Mesenchymal stem cell (in vitro differentiated cells and primary cell): Measurements from ENCODE around the gene ARHGAP20.
A peak's percentile ranks its signal among the peaks of the same experiment; 100 is the strongest.

Experiments
- DNase-seq: peaks from one replicate; pipeline ENCODE4 v3.0.0-alpha.2; 2013
- H2AFZ ChIP-seq: one replicate; pipeline ENCODE4 v1.6.1; 2013; ENCODE audit warnings: low read depth, mild to moderate bottlenecking, control low read depth, inconsistent platforms, low read length, moderate library complexity
- H2AK5ac ChIP-seq: 2 replicates; pipeline ENCODE4 v1.6.1; 2013; ENCODE audit warnings: low read length, moderate library complexity, mild to moderate bottlenecking, inconsistent platforms; ENCODE audit not compliant: severe bottlenecking
- H2BK120ac ChIP-seq: one replicate; pipeline ENCODE4 v1.6.1; 2013; ENCODE audit warnings: low read depth, mild to moderate bottlenecking, inconsistent platforms, low read length, moderate library complexity
- H2BK12ac ChIP-seq, 2 experiments: one replicate each; pipeline ENCODE4 v1.6.1; 2013; ENCODE audit warnings: inconsistent platforms in 2 of 2, low read length in 2 of 2, mild to moderate bottlenecking in 2 of 2, moderate library complexity in 2 of 2, control low read depth in 1 of 2
- H2BK15ac ChIP-seq: one replicate; pipeline ENCODE4 v1.6.1; 2013; ENCODE audit warnings: mild to moderate bottlenecking, low read depth, inconsistent platforms; ENCODE audit not compliant: poor library complexity, severe bottlenecking
- H2BK5ac ChIP-seq: 2 replicates; pipeline ENCODE4 v1.6.1; 2013; ENCODE audit warnings: low read depth, mild to moderate bottlenecking, low read length, control low read depth, inconsistent platforms; ENCODE audit not compliant: poor library complexity, severe bottlenecking
- H3K14ac ChIP-seq, 2 experiments: one replicate each; pipeline ENCODE4 v1.6.1; 2013; ENCODE audit warnings: inconsistent platforms in 2 of 2, low read length in 2 of 2, control low read depth in 1 of 2, mild to moderate bottlenecking in 1 of 2, moderate library complexity in 1 of 2
- H3K18ac ChIP-seq, 2 experiments: one replicate each; pipeline ENCODE4 v1.6.1; 2013; ENCODE audit warnings: inconsistent platforms in 2 of 2, low read length in 2 of 2, control low read depth in 1 of 2, low read depth in 1 of 2, mild to moderate bottlenecking in 1 of 2
- H3K23ac ChIP-seq, 2 experiments: one replicate each; pipeline ENCODE4 v1.6.1; 2013; ENCODE audit warnings: inconsistent platforms in 2 of 2, low read length in 2 of 2, mild to moderate bottlenecking in 2 of 2, moderate library complexity in 2 of 2, control low read depth in 1 of 2
- H3K27ac ChIP-seq: 2 replicates; pipeline ENCODE4 v1.5.1; 2013; ENCODE audit warnings: mild to moderate bottlenecking, moderate library complexity, low read length, control low read depth, inconsistent platforms; ENCODE audit not compliant: poor library complexity, severe bottlenecking
- H3K27me3 ChIP-seq, 2 experiments: 2 replicates each; pipeline versions ENCODE4 v1.6.1 to v1.7.0; 2013; ENCODE audit warnings: low read length in 2 of 2, mild to moderate bottlenecking in 2 of 2, moderate library complexity in 2 of 2, control low read depth in 1 of 2, inconsistent platforms in 1 of 2; ENCODE audit not compliant: control insufficient read depth in 1 of 2, insufficient read depth in 1 of 2
- H3K36me3 ChIP-seq, 2 experiments: 2 replicates each; pipeline versions ENCODE4 v1.6.1 to v1.7.0; 2013; ENCODE audit warnings: low read length in 2 of 2, control low read depth in 1 of 2, inconsistent platforms in 1 of 2, low read depth in 1 of 2, mild to moderate bottlenecking in 1 of 2; ENCODE audit not compliant: insufficient read depth in 2 of 2, control insufficient read depth in 1 of 2
- H3K4ac ChIP-seq, 2 experiments: one replicate each; pipeline ENCODE4 v1.6.1; 2013; ENCODE audit warnings: inconsistent platforms in 2 of 2, low read length in 2 of 2, mild to moderate bottlenecking in 2 of 2, moderate library complexity in 2 of 2, control low read depth in 1 of 2, low read depth in 1 of 2
- H3K4me1 ChIP-seq: 2 replicates; pipeline ENCODE4 v1.6.1; 2013; ENCODE audit warnings: low read depth, low read length, control low read depth; ENCODE audit not compliant: control insufficient read depth, insufficient read depth
- H3K4me2 ChIP-seq: 2 replicates; pipeline ENCODE4 v1.6.1; 2013; ENCODE audit warnings: low read length, mild to moderate bottlenecking, inconsistent platforms; ENCODE audit not compliant: poor library complexity, severe bottlenecking
- H3K4me3 ChIP-seq, 2 experiments: 2 replicates each; pipeline versions ENCODE4 v1.5.1 to v1.7.0; 2013; ENCODE audit warnings: low read length in 2 of 2, mild to moderate bottlenecking in 2 of 2, control low read depth in 1 of 2, low read depth in 1 of 2; ENCODE audit not compliant: insufficient read depth in 1 of 2
- H3K79me1 ChIP-seq: replicated peaks from 2 replicates; pipeline ENCODE4 v1.6.1; 2013; ENCODE audit warnings: mild to moderate bottlenecking, control low read depth, low read length, inconsistent platforms; ENCODE audit not compliant: poor library complexity, severe bottlenecking
- H3K9ac ChIP-seq: 2 replicates; pipeline ENCODE4 v1.7.0; 2013; ENCODE audit warnings: mild to moderate bottlenecking, low read length, moderate library complexity
- H3K9me3 ChIP-seq: 2 replicates; pipeline ENCODE4 v1.7.0; 2013; ENCODE audit warnings: mild to moderate bottlenecking, low read length; ENCODE audit not compliant: control insufficient read depth
- H4K8ac ChIP-seq: one replicate; pipeline ENCODE4 v1.6.1; 2013; ENCODE audit warnings: inconsistent platforms, mild to moderate bottlenecking, low read length, moderate library complexity
- H4K91ac ChIP-seq: one replicate; pipeline ENCODE4 v1.6.1; 2013; ENCODE audit warnings: mild to moderate bottlenecking, low read length, inconsistent platforms
- WGBS: methylation state at CpG from one replicate; pipeline ENCODE4 v1.1.7; 2013; ENCODE audit warnings: mixed read lengths; 5-methylcytosine and 5-hydroxymethylcytosine counted together

ARHGAP20 gene

GRCh38 chr11:110728883-110729282 is 16.6 kb upstream of the ARHGAP20 start:
- H3K23ac ChIP-seq, result no peak overlapping the region
- H2BK5ac ChIP-seq, result no peak overlapping the region
- H2BK120ac ChIP-seq, result no peak overlapping the region
- H3K9me3 ChIP-seq, result no peaks in the 10 kb centered on the region
- H3K9ac ChIP-seq, result peak overlapping the region; percentile 68
- H2BK12ac ChIP-seq, result no peak overlapping the region
- H3K36me3 ChIP-seq, result no peaks in the 10 kb centered on the region
- H3K14ac ChIP-seq, result no peak overlapping the region
- H3K4me2 ChIP-seq, result no peak overlapping the region
- WGBS, result 90% methylated on average over 3 of the region's 3 CpGs
- no peak overlapping the region for H3K4ac ChIP-seq
- H3K79me1 ChIP-seq, result no peaks in the 10 kb centered on the region
- no peak overlapping the region for H3K4me3 ChIP-seq
- no peak overlapping the region for H2BK15ac ChIP-seq
- H2AK5ac ChIP-seq, result no peak overlapping the region
- no peaks in the 10 kb centered on the region for H3K27me3 ChIP-seq
- no peak overlapping the region for H4K8ac ChIP-seq
- H2AFZ ChIP-seq, result no peak overlapping the region
- no peaks in the 10 kb centered on the region for H3K4me1 ChIP-seq
- no peak for DNase-seq
- no peak overlapping the region for H3K27ac ChIP-seq
- no peak overlapping the region for H3K18ac ChIP-seq
- no peak overlapping the region for H4K91ac ChIP-seq

- H3K4me1 ChIP-seq, result no peaks in the 10 kb centered on the region
- no peak overlapping the region for H2BK12ac ChIP-seq
- no peak overlapping the region for H2BK15ac ChIP-seq
- H4K8ac ChIP-seq, result no peak overlapping the region
- no peaks in the 10 kb centered on the region for H3K36me3 ChIP-seq
- H3K9ac ChIP-seq, result peak overlapping the region; percentile 68
- H3K27ac ChIP-seq, result no peak overlapping the region
- no peak overlapping the region for H2BK120ac ChIP-seq
- no peak overlapping the region for H2AK5ac ChIP-seq
- H3K79me1 ChIP-seq, result no peaks in the 10 kb centered on the region
- no peak overlapping the region for H3K4me3 ChIP-seq
- no peak overlapping the region for H2AFZ ChIP-seq
- no peaks in the 10 kb centered on the region for H3K9me3 ChIP-seq
- no peak overlapping the region for H3K23ac ChIP-seq
- DNase-seq, result no peak
- no peaks in the 10 kb centered on the region for H3K27me3 ChIP-seq
- no peak overlapping the region for H3K4ac ChIP-seq
- H3K14ac ChIP-seq, result no peak overlapping the region
- no peak overlapping the region for H4K91ac ChIP-seq
- no peak overlapping the region for H3K4me2 ChIP-seq
- H3K18ac ChIP-seq, result no peak overlapping the region
- no peak overlapping the region for H2BK5ac ChIP-seq
Observed at GRCh38 chr11:110728476-110728875, 16.2 kb upstream of the ARHGAP20 start.

GRCh38 chr11:110724358-110724757 is 12.1 kb upstream of the ARHGAP20 start:
- no peak overlapping the region for H2AFZ ChIP-seq
- no peak overlapping the region for H2AK5ac ChIP-seq
- no peaks in the 10 kb centered on the region for H3K36me3 ChIP-seq
- H3K14ac ChIP-seq, result no peak overlapping the region
- no peak overlapping the region for H3K4me3 ChIP-seq
- H2BK120ac ChIP-seq, result no peak overlapping the region
- no peaks in the 10 kb centered on the region for H3K79me1 ChIP-seq
- DNase-seq, result no peak
- no CpG with 5 or more reads among the region's 2 CpGs for WGBS
- H3K9me3 ChIP-seq, result no peaks in the 10 kb centered on the region
- no peak overlapping the region for H3K4ac ChIP-seq
- H3K9ac ChIP-seq, result no peak overlapping the region
- no peak overlapping the region for H4K8ac ChIP-seq
- no peaks in the 10 kb centered on the region for H3K4me1 ChIP-seq
- H4K91ac ChIP-seq, result no peak overlapping the region
- no peak overlapping the region for H2BK12ac ChIP-seq
- no peak overlapping the region for H3K27ac ChIP-seq
- no peak overlapping the region for H2BK5ac ChIP-seq
- no peak overlapping the region for H2BK15ac ChIP-seq
- no peak overlapping the region for H3K4me2 ChIP-seq
- no peak overlapping the region for H3K23ac ChIP-seq
- H3K18ac ChIP-seq, result no peak overlapping the region
- no peaks in the 10 kb centered on the region for H3K27me3 ChIP-seq

GRCh38 chr11:110720431-110721275 is 8.4 kb upstream of the ARHGAP20 start:
- Histone ChIP-seq H3K36me3 (no peaks in the 10 kb centered on the region), H3K9ac (no peak overlapping the region), H3K9me3 (no peaks in the 10 kb centered on the region), H3K79me1 (no peaks in the 10 kb centered on the region), H2BK15ac (no peak overlapping the region), H3K27me3 (peaks cover 0 to 13% of the 10 kb centered on the region in 2 experiments), H2AK5ac (no peak overlapping the region), H3K23ac (no peak overlapping the region), H4K91ac (no peak overlapping the region), H2BK12ac (no peak overlapping the region), H4K8ac (no peak overlapping the region), H3K4me2 (no peak overlapping the region), H3K4me3 (peak overlapping the region in 1 of 2 experiments; percentile 10), H3K14ac (no peak overlapping the region), H3K18ac (no peak overlapping the region), H2BK5ac (no peak overlapping the region), H2AFZ (no peak overlapping the region), H3K27ac (no peak overlapping the region), H2BK120ac (no peak overlapping the region), H3K4me1 (no peaks in the 10 kb centered on the region), H3K4ac (no peak overlapping the region)
- peak; percentile 24 for DNase-seq
- WGBS, result 44% methylated on average over 2 of the region's 3 CpGs
